ENCODE results near the gene STARD8.

STARD8 gene

GRCh38 chrX:68753218-68753617 is 105.8 kb downstream of the STARD8 start:
- ATAC-seq, result no peak

DNA sequence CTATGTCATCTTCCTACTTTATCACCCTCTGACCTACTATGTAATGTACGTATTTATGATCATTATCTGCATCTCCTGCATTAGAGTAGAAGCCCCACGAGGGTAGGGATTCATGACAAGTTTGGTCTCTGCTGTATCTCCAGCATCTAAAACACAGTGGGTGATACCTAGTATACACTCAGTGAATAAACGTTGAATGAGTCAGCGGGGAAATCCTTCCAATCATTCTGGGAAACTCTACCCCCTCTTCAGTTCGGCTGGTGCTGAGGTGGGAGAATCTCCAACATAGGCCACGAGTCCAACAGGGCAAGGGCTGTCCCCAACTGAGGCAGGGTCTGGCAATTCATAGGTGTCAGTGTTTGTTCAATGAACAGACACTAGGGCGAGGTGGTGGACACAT is 106.9 kb downstream of the STARD8 start:
- no peak for ATAC-seq

DNA sequence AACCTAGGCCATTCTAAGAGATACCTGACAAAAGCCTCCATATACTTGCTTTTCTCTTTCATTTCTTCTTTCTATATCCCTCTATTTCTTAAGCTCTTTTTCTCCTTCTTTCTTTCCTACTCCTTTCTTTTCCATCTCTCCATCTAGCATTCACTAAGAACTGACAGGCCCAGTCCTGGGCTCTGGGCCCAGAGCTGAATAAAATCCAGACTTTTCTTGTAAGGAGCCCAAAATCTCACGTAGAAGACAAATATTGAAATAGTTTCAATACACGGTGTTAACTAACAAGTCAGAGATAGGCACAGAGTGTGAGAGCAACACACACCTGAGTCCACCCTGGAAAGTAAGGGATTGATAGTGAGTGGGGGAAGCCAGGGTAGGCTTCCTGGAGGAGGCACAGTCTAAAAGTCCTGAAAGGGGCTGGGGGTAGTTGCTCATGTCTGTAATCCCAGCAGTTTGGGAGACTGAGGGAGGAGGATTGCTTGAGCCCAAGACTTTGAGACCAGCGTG is 108.2 kb downstream of the STARD8 start:
- no peak for ATAC-seq

GRCh38 chrX:68757331-68757730 is 109.9 kb downstream of the STARD8 start:
- ATAC-seq, result no peak

GRCh38 chrX:68757731-68758130 is 110.3 kb downstream of the STARD8 start:
- no peak for ATAC-seq

GRCh38 chrX:68758671-68759070 is 111.2 kb downstream of the STARD8 start:
- no peak for ATAC-seq

GRCh38 chrX:68761086-68761485 is 113.6 kb downstream of the STARD8 start:
- no peak for ATAC-seq

- ATAC-seq, result no peak
Observed at GRCh38 chrX:68762766-68763165, 115.3 kb downstream of the STARD8 start.

DNA sequence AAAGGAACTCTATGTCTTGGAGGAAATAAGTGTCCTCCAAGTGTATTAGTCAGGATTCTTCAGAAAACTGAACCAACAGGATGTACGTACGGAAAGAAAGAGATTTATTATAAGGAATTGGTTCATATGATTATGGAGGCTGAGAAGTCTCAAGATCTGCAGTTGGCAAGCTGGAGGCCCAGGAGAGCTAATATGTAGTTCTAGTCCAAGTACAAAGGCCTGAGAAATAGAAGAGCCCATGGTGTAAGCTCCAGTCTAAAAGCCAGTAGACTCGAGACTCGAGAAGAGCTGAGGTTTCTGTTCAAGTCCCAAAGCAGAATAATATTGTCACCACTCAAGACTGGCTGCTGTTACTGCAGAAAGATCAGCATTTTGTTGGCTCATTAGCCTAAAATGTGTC is 116.0 kb downstream of the STARD8 start:
- ATAC-seq, result no peak

Measured in activated CD4-positive, CD25-positive, alpha-beta regulatory T cell treated with anti-CD3 and anti-CD28 coated beads, Interleukin-2, amount 50 U/mL, for 24 hours (primary cell).